A673 (cell line): ENCODE results near the gene USP48.

Source experiments
- CTCF ChIP-seq: fragments of 300-800, 200-600 bp; sonication (generic); conservative IDR thresholded peaks from 2 replicates; pipeline ENCODE4 v1.5.1; 2017; ENCODE audit warnings: low read depth, mild to moderate bottlenecking, antibody characterized with exemption, low read length, moderate library complexity, mixed read lengths
- EZH2 ChIP-seq: fragments of 200-600 bp; sonication (generic); IDR thresholded peaks from 2 replicates; pipeline ENCODE4 v1.6.1; 2017; ENCODE audit warnings: borderline replicate concordance, low read depth, mild to moderate bottlenecking, mixed read lengths, antibody characterized with exemption, low read length; ENCODE audit not compliant: poor library complexity, severe bottlenecking

GRCh38 chr1:21782868-21783678, at the start of gene USP48:
- no peak for TF ChIP-seq CTCF
- TF ChIP-seq EZH2 = no peak
